Astrocyte of the cerebellum (primary cell): Measurements from ENCODE around the gene GPC5.
"Not testable (repeated sequence)": the region's sequence is repeated elsewhere in the genome, so short reads cannot be mapped to it uniquely, and the experiment has no call there.

Experiments used
- DNase-seq: peaks from one replicate; pipeline ENCODE4 v3.0.0-alpha.2; 2011; ENCODE audit warnings: low read depth
- H3K4me3 ChIP-seq: 2 replicates; pipeline ENCODE4 v1.5.1; 2011; ENCODE audit warnings: mild to moderate bottlenecking, low read depth, low read length, moderate library complexity
- in situ Hi-C: cut with HindIII; loops from 2 replicates; pipeline ENCODE4 v1.10.0; 2017; ENCODE audit warnings: low sequenced_read_pairs
- TF ChIP-seq, protein P1 (sequence below): IDR thresholded peaks from 2 replicates; pipeline ENCODE4 v1.5.1; 2012; ENCODE audit warnings: low read length, low read depth, moderate library complexity, mild to moderate bottlenecking; ENCODE audit errors: missing control alignments

Gene GPC5

DNA sequence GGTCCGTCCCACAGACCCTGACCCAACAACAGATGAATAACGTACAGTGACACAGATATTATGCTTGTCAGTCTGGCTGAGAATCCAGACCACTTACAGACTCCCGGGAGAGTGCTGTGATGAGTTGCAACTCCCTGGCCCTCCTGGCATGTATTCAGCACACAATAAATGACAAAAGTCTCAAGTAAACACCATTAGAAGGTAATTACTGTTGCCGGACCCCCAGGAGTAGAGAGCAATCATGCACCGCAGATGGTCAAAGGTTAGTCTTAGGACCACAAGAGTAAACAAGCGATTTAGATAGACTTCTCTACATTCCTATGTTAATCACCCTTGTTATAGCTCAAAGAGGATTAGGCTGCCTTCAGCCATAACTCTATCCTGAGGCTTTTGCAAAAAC lies 1101.8 kb downstream of the GPC5 start:
- DNase-seq, result no peak
- TF ChIP-seq, protein P1, sequence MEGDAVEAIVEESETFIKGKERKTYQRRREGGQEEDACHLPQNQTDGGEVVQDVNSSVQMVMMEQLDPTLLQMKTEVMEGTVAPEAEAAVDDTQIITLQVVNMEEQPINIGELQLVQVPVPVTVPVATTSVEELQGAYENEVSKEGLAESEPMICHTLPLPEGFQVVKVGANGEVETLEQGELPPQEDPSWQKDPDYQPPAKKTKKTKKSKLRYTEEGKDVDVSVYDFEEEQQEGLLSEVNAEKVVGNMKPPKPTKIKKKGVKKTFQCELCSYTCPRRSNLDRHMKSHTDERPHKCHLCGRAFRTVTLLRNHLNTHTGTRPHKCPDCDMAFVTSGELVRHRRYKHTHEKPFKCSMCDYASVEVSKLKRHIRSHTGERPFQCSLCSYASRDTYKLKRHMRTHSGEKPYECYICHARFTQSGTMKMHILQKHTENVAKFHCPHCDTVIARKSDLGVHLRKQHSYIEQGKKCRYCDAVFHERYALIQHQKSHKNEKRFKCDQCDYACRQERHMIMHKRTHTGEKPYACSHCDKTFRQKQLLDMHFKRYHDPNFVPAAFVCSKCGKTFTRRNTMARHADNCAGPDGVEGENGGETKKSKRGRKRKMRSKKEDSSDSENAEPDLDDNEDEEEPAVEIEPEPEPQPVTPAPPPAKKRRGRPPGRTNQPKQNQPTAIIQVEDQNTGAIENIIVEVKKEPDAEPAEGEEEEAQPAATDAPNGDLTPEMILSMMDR, result no peak
- H3K4me3 ChIP-seq, result no peak overlapping the region
- in situ Hi-C loops, result no loop called here

DNA sequence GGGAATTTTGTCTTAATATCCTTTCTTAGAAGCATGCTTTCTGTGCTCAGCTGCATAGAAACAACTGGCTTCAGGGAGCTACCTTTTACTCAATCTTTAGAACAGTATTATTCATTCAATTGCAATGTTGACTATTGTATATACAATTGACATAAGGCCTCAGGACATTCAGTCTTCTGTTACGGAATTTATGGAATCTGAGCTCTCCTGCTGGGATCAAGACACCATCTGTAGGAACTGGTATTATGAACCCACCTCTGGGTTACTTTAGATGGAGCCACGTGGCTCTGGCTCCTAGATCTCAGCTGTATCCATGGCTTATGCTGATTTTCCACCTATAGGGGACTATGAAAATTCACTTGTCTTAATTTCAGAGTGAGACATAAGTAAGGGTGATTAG lies 1112.0 kb downstream of the GPC5 start:
- in situ Hi-C loops, result no loop called here
- TF ChIP-seq, protein P1, result no peak
- H3K4me3 ChIP-seq, result no peak overlapping the region
- DNase-seq, result peak; percentile 29

DNA sequence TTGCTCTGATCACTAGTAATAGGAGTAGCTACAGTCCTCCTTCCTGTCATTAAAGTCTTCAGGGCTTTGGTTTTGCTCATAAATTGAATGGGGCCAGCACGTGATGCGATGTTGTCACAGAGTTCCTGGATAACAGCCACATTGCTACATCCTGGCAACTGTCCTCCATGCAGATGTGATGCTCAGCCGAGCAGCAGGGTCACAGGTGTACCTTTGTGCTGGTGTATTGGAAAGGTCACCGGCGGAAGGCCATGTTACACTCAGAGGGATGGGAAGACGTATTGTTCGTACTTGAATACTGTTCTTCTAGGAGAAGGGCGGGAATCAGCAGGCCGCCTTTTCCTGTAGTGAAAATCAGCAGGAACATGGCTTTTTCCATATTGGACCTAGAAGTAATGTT lies 1114.4 kb downstream of the GPC5 start:
- no peak overlapping the region for H3K4me3 ChIP-seq
- no peak for DNase-seq
- in situ Hi-C loops, result no loop called here
- TF ChIP-seq, protein P1, result no peak

DNA sequence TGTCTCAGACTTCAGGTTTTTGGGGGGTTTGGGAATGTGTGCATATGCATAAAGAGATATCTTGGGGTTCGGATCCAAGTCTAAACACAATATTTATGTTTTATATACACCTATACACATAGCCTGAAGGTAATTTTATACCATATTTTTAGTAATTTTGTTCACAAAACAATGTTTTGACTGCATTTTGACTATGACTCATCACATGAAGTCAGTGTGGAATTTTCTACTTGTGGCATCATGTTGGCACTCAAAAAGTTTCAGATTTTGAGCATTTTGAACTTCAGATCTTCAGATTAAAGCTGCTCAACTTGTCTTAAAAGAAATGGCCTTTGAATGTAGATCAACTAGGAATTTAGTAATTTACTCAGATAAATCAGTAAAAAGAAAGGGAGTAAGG lies 1115.3 kb downstream of the GPC5 start:
- in situ Hi-C loops, result no loop called here
- no peak overlapping the region for H3K4me3 ChIP-seq
- DNase-seq, result no peak
- TF ChIP-seq, protein P1, result no peak

DNA sequence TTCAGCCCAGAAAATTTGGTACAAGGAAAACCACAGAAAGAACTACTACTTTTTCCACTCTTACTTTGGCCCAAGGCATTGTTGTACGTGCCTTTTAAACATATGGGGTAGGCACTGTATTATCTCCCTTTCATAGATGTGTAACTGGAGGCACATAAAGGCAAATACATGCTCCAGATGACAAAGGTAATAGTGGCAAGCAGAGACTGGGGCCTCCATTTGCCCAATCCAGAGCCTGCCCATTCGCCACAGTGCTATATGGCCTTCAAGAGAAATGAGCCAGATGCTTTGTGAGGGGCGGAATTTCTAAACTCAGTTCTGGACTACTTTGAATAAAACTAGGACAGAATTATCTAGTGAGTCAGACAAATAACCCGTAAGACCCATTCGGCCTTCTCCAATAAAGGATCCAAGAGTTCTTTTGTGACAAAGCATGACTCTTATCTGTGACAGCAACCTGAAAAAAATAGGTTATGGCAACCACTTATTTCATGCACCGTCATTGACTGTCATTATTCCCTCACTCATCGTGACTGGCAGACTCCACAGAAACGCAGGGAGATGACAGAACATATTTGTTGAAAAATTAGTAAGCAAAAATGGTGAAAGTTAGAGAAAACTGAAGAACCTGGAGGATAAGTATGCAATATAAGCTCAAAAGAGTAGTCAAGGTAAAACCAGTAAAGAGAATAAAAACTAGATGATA lies 1116.2 kb downstream of the GPC5 start:
- TF ChIP-seq, protein P1, result no peak
- H3K4me3 ChIP-seq, result no peak overlapping the region
- DNase-seq, result no peak
- in situ Hi-C loops, result no loop called here

DNA sequence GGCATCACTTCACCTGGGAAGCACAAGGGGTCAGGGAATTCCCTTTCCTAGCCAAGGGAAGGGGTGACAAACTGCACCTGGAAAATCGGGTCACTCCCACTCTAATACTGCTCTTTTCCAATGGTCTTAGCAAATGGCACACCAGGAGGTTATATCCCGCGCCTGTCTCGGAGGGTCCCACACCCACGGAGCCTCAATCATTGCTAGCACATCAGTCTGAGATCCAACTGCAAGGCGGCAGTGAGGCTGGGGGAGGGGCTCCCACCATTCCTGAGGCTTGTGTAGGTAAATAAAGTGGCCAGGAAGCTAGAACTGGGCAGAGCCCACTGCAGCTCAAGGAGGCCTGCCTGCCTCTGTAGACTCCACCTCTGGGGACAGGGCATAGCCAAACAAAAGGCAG lies 1118.5 kb downstream of the GPC5 start:
- DNase-seq, in situ Hi-C loops: not testable (repeated sequence)

DNA sequence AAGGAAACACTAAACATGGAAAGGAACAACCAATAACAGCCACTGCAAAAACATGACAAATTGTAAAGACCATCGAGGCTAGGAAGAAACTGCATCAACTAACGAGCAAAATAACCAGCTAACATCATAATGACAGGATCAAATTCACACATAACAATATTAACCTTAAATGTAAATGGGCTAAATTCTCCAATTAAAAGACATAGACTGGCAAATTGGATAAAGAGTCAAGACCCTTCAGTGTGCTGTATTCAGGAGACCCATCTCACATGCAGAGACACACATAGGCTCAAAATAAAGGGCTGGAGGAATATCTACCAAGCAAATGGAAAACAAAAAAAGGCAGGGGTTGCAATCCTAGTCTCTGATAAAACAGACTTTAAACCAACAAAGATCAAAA lies 1120.2 kb downstream of the GPC5 start:
- in situ Hi-C loops, H3K4me3 ChIP-seq, DNase-seq: not testable (repeated sequence)

More for the DNA sequence above, 1118.5 kb downstream of the GPC5 start:
- not testable (repeated sequence) for H3K4me3 ChIP-seq

DNA sequence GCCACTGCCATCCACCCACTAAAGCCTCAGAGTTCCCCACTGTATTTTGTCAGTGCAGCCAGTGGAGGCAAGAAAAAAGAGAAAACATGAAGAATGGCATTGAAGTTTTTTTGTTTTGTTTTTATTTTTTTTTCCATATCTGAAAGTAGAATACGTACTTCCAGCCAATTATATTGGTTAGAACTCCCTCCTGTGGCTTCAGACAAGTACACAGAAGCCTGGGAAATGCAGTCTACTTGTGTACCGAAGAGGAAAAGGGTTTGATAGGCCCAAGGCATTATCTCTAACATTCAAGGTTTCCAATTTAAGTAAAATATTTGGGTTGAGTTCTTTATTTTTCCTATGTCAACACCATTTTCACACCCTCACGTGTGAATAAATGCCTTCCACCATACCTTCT lies 1131.9 kb downstream of the GPC5 start:
- in situ Hi-C loops, result no loop called here
- TF ChIP-seq, protein P1, result no peak
- no peak overlapping the region for H3K4me3 ChIP-seq
- no peak for DNase-seq
